Measurements from ENCODE around the gene STARD7.

The STARD7 gene

GRCh38 chr2:96138179-96139145, 70.2 kb downstream of the STARD7 start, which contains the start of gene ASTL:
Gene ASTL, minus strand, starts transcription at chr2:96138502. Its CDS starts 66 bp downstream, at chr2:96138436.
- DNase-seq (ENCODE audit: low read depth): peak; percentile 74
- H3K4me3 ChIP-seq (ENCODE audit: low read depth, low read length): no peak within 1 kb of the TSS
- TF ChIP-seq CTCF (IDR thresholded peaks at IDR 0.05; ENCODE audit: insufficient read depth, low read depth, low read length, missing control alignments): peak; percentile 65

- DNase-seq (ENCODE audit: low read depth): no peak
- no peak for TF ChIP-seq CTCF (IDR thresholded peaks at IDR 0.05; ENCODE audit: insufficient read depth, low read depth, low read length, missing control alignments)
- H3K4me3 ChIP-seq (ENCODE audit: low read depth, low read length): no peak overlapping the region
Measured at GRCh38 chr2:96137321-96138178, 71.1 kb downstream of the STARD7 start.

GRCh38 chr2:96136129-96136720, 72.4 kb downstream of the STARD7 start:
- no peak for TF ChIP-seq CTCF (IDR thresholded peaks at IDR 0.05; ENCODE audit: insufficient read depth, low read depth, low read length, missing control alignments)
- DNase-seq (ENCODE audit: low read depth): no peak

GRCh38 chr2:96135621-96136020, 73.0 kb downstream of the STARD7 start:
- no peak for TF ChIP-seq CTCF (IDR thresholded peaks at IDR 0.05; ENCODE audit: insufficient read depth, low read depth, low read length, missing control alignments)
- DNase-seq (ENCODE audit: low read depth): no peak
- no peak overlapping the region for H3K4me3 ChIP-seq (ENCODE audit: low read depth, low read length)

More at GRCh38 chr2:96136129-96136720, 72.4 kb downstream of the STARD7 start:
- H3K4me3 ChIP-seq (ENCODE audit: low read depth, low read length): no peak overlapping the region

- no peak for TF ChIP-seq CTCF (IDR thresholded peaks at IDR 0.05; ENCODE audit: insufficient read depth, low read depth, low read length, missing control alignments)
- no peak overlapping the region for H3K4me3 ChIP-seq (ENCODE audit: low read depth, low read length)
- no peak for DNase-seq (ENCODE audit: low read depth)
Measured at GRCh38 chr2:96135171-96135570, 73.5 kb downstream of the STARD7 start.

All from GM12865 (cell line).